Measurements from ENCODE around the gene PMF1. TPM values are rescaled to one million over a fixed set of nuclear protein-coding genes. Genes with fewer than 3 reads are reported as not detected.

The PMF1 gene
- total and polyA plus RNA-seq, 2 of the 13 experiments (the other 11 are each of a cell fraction or from before 2014, with no cell fraction given): 72.5 to 89.0 TPM

DNA sequence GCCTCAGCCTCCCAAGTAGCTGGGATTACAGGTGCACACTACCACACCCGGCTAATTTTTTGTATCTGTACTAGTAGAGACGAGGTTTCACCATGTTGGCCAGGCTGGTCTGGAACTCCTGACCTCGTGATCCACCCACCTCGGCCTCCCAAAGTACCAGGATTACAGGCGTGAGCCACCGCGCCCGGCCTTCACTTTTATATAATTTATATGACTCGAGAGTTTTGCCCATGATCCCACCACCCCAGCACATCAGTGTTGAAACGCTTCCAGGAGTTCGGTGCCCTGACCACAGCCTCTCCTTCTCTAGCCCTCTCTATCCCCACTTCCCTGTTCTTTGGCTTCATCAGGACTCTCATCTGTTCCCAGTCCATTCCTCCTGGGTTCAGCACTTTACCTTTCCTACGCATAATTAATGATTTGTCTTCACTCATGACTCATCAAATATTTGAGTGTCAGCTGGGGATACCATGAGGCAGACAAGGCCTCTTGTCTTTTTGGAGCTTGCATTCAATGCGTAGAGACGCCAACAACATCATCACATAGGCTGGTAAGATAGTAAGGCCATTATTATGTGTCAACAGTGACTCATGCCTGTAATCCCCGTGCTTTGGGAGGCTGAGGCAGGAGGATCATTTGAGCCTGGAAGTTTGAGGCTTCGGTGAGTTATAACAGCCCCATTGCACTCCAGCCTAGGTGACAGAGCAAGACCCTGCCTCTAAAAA, 1.4 kb downstream of the PMF1 start:
- in situ Hi-C loops (cut with HindIII; ENCODE audit: extremely low pct_ligation_motif_present, low pct_unique_long_range_greater_than_20kb) (no loop called here), intact Hi-C loops (cut with micrococcal nuclease; ENCODE audit: unreplicated experiment) (no loop called here)
- ChIA-PET CTCF (ENCODE audit: low intra/inter-chr PET ratio, low total read pairs) (no interaction called here), POLR2A (interaction anchor here (1.3 to 3.0 kb wide), 8 partner anchors 9 to 85 kb away, joined by 7 to 61 read pairs (median 13); partner anchors contain the start of gene SLC25A44)
- Histone ChIP-seq H3K27me3 (ENCODE audit: control insufficient read depth in 1 of 2, insufficient read depth in 2 of 2, low read length in 2 of 2) (no peaks in the 10 kb centered on the region; a peak in 1 of 5 replicates), H3K4me1 (ENCODE audit: insufficient read depth, low read length) (peaks cover 36% of the 10 kb centered on the region), H2AFZ (ENCODE audit: low read length) (no peak overlapping the region), H3K9ac (ENCODE audit: insufficient read depth, low read depth, low read length) (peak overlapping the region; percentile 97), H3K36me3 (replicated peaks in 1 of 2; ENCODE audit: control insufficient read depth in 1 of 2, insufficient read depth in 2 of 2, low read length in 2 of 2) (peaks cover 7 to 24% of the 10 kb centered on the region in 2 experiments), H3K27ac (ENCODE audit: extremely low read length, insufficient read depth, low read length) (peak overlapping the region; percentile 99), H4K20me1 (ENCODE audit: insufficient read depth, low read length) (no peaks in the 10 kb centered on the region), H3K9me3 (ENCODE audit: low read length) (no peaks in the 10 kb centered on the region), H3K4me2 (ENCODE audit: low read depth, low read length) (peak overlapping the region; percentile 93), H3K79me2 (ENCODE audit: insufficient read depth, low read length) (peaks cover 28% of the 10 kb centered on the region), H3K4me3 (replicated peaks in 1 of 3; ENCODE audit: insufficient read depth in 1 of 3, low read depth in 2 of 3, low read length in 3 of 3) (peak overlapping the region; percentile 75 to 88 (median 82); a peak in 5 of 6 replicates)
- FAIRE-seq: no peak
- DNase-seq (ENCODE audit: low spot score): peak; percentile 45
- ATAC-seq: no peak
- no TSS peak for BruUV-seq (replicated peaks)
- TF ChIP-seq RBM22 (optimal IDR thresholded peaks at IDR 0.05; ENCODE audit: low read length) (no peak), ZNF879 (CRISPR knock-in tag; IDR thresholded peaks at IDR 0.05) (no peak), NFE2L2 (IDR thresholded peaks at IDR 0.05; ENCODE audit: low read length) (peak; percentile 85), MAFK (conservative IDR thresholded peaks at IDR 0.05 in 1 of 2, IDR thresholded peaks at IDR 0.05 in 1 of 2; ENCODE audit: low read length in 2 of 2) (peak; percentile 58 to 88), FOSL2 (CRISPR knock-in tag; IDR thresholded peaks at IDR 0.05) (peak; percentile 82), MIER3 (CRISPR knock-in tag; IDR thresholded peaks at IDR 0.05; ENCODE audit: borderline replicate concordance) (no peak), SAP130 (CRISPR knock-in tag; IDR thresholded peaks at IDR 0.05; ENCODE audit: low read depth) (peak; percentile 24; the same call in 1 of the 2 replicates), ZNF770 (CRISPR knock-in tag; IDR thresholded peaks at IDR 0.05) (peak; percentile 79), MAFF (IDR thresholded peaks at IDR 0.05; ENCODE audit: low read depth, low read length) (peak; percentile 65), ZBTB33 (CRISPR knock-in tag; IDR thresholded peaks at IDR 0.05) (peak; percentile 52; the same call in 1 of the 2 replicates)
- TF ChIP-seq, protein P1, sequence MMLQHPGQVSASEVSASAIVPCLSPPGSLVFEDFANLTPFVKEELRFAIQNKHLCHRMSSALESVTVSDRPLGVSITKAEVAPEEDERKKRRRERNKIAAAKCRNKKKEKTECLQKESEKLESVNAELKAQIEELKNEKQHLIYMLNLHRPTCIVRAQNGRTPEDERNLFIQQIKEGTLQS (CRISPR knock-in tag; IDR thresholded peaks at IDR 0.05): peak; percentile 24; the same call in 1 of the 2 replicates
- 84% methylated on average over 16 of the region's 16 CpGs for WGBS (ENCODE audit: low lambda C conversion rate)

Measured in HepG2 (cell line).